Endothelial cell of umbilical vein (primary cell): ENCODE data around the gene BIN1.

ENCODE experiments used
- JUN ChIP-seq: IDR thresholded peaks from 2 replicates; pipeline ENCODE4 v1.6.1; 2011; ENCODE audit warnings: borderline replicate concordance, low read depth; ENCODE audit not compliant: insufficient read length, insufficient read depth
- POLR2A ChIP-seq: IDR thresholded peaks from 2 replicates; pipeline ENCODE4 v1.6.1; 2012; ENCODE audit warnings: low read depth, mild to moderate bottlenecking, control low read depth, low read length
- POLR2AphosphoS5 ChIP-seq: IDR thresholded peaks from 2 replicates; pipeline ENCODE4 v1.6.1; 2012; ENCODE audit warnings: low read depth, mild to moderate bottlenecking, control low read depth, low read length, moderate library complexity; ENCODE audit not compliant: insufficient read depth
- TF ChIP-seq, protein P1 (sequence below), 2 donors: IDR thresholded peaks; 1 replicate in 1 of 2; 2 replicates in 1 of 2; pipeline ENCODE4 v1.5.1; 2011; ENCODE audit warnings: low read length in 2 of 2, mild to moderate bottlenecking in 2 of 2, moderate library complexity in 2 of 2, control low read depth in 1 of 2, inconsistent platforms in 1 of 2, low read depth in 1 of 2; ENCODE audit not compliant: insufficient read depth in 1 of 2; ENCODE audit errors: extremely low read depth in 1 of 2

DNA sequence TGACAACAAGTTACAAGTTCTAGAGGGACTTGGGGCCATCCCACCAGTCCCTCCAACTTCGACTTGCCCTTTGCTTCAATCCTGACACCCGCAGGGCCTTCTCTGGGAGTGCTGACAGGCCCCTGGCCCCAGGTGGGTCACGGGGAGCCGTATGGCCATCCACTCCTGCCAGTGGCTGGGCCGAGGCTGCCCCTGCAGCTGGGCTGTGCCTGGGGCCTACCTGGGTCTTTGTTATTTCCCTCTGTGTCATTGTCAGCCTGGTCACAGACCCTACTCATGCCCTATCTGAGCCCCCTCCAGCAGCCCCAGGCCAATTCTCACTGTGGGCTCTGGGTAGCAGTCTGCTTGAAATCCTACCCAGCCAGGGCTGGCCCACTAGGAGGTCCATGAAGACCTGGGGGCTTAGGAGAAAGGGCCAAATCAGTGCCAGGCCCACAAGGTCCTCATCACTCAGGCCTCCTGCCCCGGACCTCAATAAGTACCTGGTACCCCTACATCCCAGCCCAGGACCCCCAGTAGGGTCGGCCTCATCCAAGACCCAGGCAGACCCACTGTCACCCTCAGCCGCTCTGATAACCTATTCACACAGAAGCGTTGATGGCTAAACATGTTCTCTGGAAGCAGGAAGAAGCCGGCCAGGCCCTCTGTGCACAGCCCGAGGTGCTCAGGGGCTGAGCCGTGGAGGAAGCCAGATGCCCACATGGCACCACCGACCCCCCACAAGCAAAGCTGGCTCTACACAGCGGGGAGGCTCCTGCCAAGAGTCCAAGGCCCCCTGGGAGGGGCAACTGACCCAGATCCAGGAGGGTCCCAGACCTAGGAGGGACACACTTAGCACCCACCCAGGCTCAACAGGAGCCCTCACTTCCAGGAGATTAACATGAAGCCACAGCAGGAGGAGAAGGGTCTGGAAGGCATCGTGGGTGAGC is 57.7 kb downstream of the BIN1 start:
- TF ChIP-seq JUN (no peak), POLR2A (no peak), POLR2AphosphoS5 (no peak)
- TF ChIP-seq, protein P1, sequence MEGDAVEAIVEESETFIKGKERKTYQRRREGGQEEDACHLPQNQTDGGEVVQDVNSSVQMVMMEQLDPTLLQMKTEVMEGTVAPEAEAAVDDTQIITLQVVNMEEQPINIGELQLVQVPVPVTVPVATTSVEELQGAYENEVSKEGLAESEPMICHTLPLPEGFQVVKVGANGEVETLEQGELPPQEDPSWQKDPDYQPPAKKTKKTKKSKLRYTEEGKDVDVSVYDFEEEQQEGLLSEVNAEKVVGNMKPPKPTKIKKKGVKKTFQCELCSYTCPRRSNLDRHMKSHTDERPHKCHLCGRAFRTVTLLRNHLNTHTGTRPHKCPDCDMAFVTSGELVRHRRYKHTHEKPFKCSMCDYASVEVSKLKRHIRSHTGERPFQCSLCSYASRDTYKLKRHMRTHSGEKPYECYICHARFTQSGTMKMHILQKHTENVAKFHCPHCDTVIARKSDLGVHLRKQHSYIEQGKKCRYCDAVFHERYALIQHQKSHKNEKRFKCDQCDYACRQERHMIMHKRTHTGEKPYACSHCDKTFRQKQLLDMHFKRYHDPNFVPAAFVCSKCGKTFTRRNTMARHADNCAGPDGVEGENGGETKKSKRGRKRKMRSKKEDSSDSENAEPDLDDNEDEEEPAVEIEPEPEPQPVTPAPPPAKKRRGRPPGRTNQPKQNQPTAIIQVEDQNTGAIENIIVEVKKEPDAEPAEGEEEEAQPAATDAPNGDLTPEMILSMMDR (IDR thresholded peaks at IDR 0.05; ENCODE audit: extremely low read depth in 1 of 2, insufficient read depth in 1 of 2, low read depth in 1 of 2, low read length in 2 of 2), result no peak
